ENCODE data around the gene RGL1. TPM values are rescaled to one million over a fixed set of nuclear protein-coding genes. Genes with fewer than 3 reads are reported as not detected.
A peak's percentile ranks its signal among the peaks of the same experiment; 100 is the strongest.

Gene RGL1
- total RNA-seq, 4 donors from 2014 or later: 4.0 to 5.1 (median 4.8) TPM

GRCh38 chr1:183819059-183819458, 14.1 kb downstream of the RGL1 start:
- Histone ChIP-seq H3K36me3 (no peaks in the 10 kb centered on the region), H3K9me3 (no peaks in the 10 kb centered on the region), H3K27me3 (no peaks in the 10 kb centered on the region), H3K27ac (no peak overlapping the region), H3K4me3 (no peak overlapping the region), H3K4me1 (peaks cover 0 to 15% of the 10 kb centered on the region in 2 donors)
- DNase-seq (no peak), ATAC-seq (no peak)
- in situ Hi-C loops (cut with MboI; ENCODE audit: low sequenced_read_pairs in 4 of 4): no loop called here
- intact Hi-C loops (cut with DNase I; ENCODE audit: low total_unique reads): no loop called here
- TF ChIP-seq POLR2A (IDR thresholded peaks at IDR 0.05) (no peak), CTCF (IDR thresholded peaks at IDR 0.05 in 4 of 5, conservative IDR thresholded peaks at IDR 0.05 in 1 of 5) (no peak)

GRCh38 chr1:183821309-183821888, 16.5 kb downstream of the RGL1 start:
- H3K36me3 ChIP-seq: no peaks in the 10 kb centered on the region
- no peaks in the 10 kb centered on the region for H3K27me3 ChIP-seq
- ATAC-seq: no peak
- no peak for TF ChIP-seq POLR2A (IDR thresholded peaks at IDR 0.05)
- no peak for TF ChIP-seq CTCF (IDR thresholded peaks at IDR 0.05 in 4 of 5, conservative IDR thresholded peaks at IDR 0.05 in 1 of 5)
- intact Hi-C loops (cut with DNase I; ENCODE audit: low total_unique reads) (no loop called here), in situ Hi-C loops (cut with MboI; ENCODE audit: low sequenced_read_pairs in 4 of 4) (no loop called here)
- no peak for DNase-seq
- peak overlapping the region in 2 of 4 donors; percentile 7 to 29 for H3K27ac ChIP-seq
- peaks cover 0 to 15% of the 10 kb centered on the region in 2 donors for H3K4me1 ChIP-seq
- no peaks in the 10 kb centered on the region for H3K9me3 ChIP-seq
- H3K4me3 ChIP-seq: no peak overlapping the region

GRCh38 chr1:183821889-183822611, 17.1 kb downstream of the RGL1 start:
- H3K9me3 ChIP-seq: no peaks in the 10 kb centered on the region
- in situ Hi-C loops (cut with MboI; ENCODE audit: low sequenced_read_pairs in 4 of 4): no loop called here
- DNase-seq (no peak), ATAC-seq (peak in 1 of 2 donors; percentile 56)
- intact Hi-C loops (cut with DNase I; ENCODE audit: low total_unique reads): no loop called here
- H3K27ac ChIP-seq: peak overlapping the region in 2 of 4 donors; percentile 7 to 29
- no peak overlapping the region for H3K4me3 ChIP-seq
- peaks cover 0 to 15% of the 10 kb centered on the region in 2 donors for H3K4me1 ChIP-seq
- TF ChIP-seq POLR2A (IDR thresholded peaks at IDR 0.05) (no peak), CTCF (IDR thresholded peaks at IDR 0.05 in 4 of 5, conservative IDR thresholded peaks at IDR 0.05 in 1 of 5) (no peak)
- no peaks in the 10 kb centered on the region for H3K36me3 ChIP-seq
- H3K27me3 ChIP-seq: no peaks in the 10 kb centered on the region

- no peak overlapping the region for H3K27ac ChIP-seq
- DNase-seq (no peak), ATAC-seq (no peak)
- H3K27me3 ChIP-seq: no peaks in the 10 kb centered on the region
- intact Hi-C loops (cut with DNase I; ENCODE audit: low total_unique reads): no loop called here
- H3K4me1 ChIP-seq: peaks cover 0 to 12% of the 10 kb centered on the region in 2 donors
- no peaks in the 10 kb centered on the region for H3K9me3 ChIP-seq
- H3K36me3 ChIP-seq: no peaks in the 10 kb centered on the region
- in situ Hi-C loops (cut with MboI; ENCODE audit: low sequenced_read_pairs in 4 of 4): no loop called here
- TF ChIP-seq CTCF (IDR thresholded peaks at IDR 0.05 in 4 of 5, conservative IDR thresholded peaks at IDR 0.05 in 1 of 5) (no peak), POLR2A (IDR thresholded peaks at IDR 0.05) (no peak)
- H3K4me3 ChIP-seq: no peak overlapping the region
Observed at GRCh38 chr1:183824291-183824690, 19.4 kb downstream of the RGL1 start.
